Measurements from ENCODE around the gene RORC.

The RORC gene

DNA sequence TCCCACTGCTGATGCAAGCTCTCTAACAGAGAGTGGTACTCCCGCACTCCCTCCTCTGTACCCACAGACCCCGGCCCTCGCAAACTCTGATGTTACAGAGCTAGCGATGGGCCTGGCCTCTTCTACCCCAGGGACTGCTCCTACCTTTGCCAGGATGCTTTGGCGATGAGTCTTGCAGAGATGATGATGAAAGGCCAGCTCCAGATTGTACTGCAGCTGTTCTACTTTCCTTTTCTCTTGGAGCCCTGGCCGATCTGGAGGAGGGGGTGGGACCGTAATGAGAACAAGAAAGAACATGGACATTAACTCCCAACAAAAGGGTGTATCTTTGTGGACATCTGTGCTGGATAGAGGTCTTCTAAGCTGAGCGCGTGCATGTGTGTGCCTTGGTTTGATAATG is 20.4 kb downstream of the RORC start:
- no peak overlapping the region for H3K27ac ChIP-seq
- no peak for DNase-seq (ENCODE audit: low spot score)
- no peak for TF ChIP-seq CTCF (conservative IDR thresholded peaks at IDR 0.05; ENCODE audit: low read depth)
- CTCF ChIA-PET: no interaction called here
- POLR2A ChIA-PET (ENCODE audit: low non-redundant PET): interaction anchor here (0.5 to 0.6 kb wide), 2 partner anchors 44 to 76 kb away, joined by 3 to 4 read pairs; no protein-coding TSS in a partner anchor

- ChIA-PET CTCF (no interaction called here), POLR2A (ENCODE audit: low non-redundant PET) (no interaction called here)
- TF ChIP-seq CTCF (conservative IDR thresholded peaks at IDR 0.05; ENCODE audit: low read depth): no peak
- no peak for DNase-seq (ENCODE audit: low spot score)
- no peak overlapping the region for H3K27ac ChIP-seq
Observed at GRCh38 chr1:151809985-151810556, 21.5 kb downstream of the RORC start.

DNA sequence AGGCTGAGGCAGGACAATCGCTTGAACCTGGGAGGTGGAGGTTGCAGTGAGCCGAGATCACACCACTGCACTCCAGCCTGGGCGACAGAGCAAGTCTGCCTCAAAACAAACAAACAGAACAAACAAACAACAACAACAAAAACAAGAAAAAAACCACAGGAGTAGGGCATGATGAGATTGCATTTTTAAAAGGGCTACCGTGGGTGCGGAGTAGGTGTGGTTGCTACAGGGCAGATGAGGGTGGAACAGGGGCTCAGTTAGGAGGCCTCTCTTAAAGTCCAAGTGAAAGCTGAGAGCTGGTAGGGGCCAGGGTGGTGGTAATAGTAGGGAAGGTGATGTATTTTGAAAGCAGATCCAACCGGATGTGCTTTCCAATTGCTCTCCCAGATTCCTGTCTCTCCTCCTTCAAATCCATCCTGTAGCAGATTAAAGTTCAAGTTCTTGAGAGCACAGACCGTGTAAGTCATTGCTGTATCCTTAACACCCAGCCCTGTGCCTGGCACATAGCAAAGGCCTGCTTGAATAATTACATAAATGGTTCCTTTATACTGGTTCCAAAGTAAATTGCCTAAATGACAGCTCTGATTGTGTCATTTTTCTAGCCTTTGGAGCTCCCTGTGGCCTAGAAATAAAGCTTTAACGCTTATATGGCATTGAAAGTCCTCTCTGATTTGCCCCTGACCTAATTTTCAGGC is 22.2 kb downstream of the RORC start:
- POLR2A ChIA-PET (ENCODE audit: low non-redundant PET): no interaction called here
- DNase-seq (ENCODE audit: low spot score): no peak

DNA sequence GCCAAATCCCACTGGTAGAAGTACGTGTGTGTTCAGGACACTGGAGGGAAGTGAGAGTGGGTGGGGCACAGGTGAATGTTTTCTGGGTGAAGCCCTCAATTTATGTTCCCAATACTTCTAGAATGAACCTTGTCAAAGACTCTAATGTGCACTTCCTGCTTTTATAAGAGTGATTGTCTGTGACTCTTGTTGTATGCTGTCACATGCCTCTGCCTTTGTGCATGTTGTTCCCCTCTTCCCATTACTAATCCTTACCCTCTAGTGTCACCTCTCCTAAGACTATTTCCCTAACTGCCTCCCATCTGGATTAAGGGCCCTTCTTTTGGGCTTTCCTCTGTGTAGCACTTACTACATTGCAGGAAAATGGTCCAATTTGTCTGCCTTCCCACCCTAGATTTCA is 23.8 kb downstream of the RORC start:
- no peak overlapping the region for H3K27ac ChIP-seq
- DNase-seq (ENCODE audit: low spot score): no peak
- POLR2A ChIA-PET (ENCODE audit: low non-redundant PET): no interaction called here
- CTCF ChIA-PET: no interaction called here
- TF ChIP-seq CTCF (conservative IDR thresholded peaks at IDR 0.05; ENCODE audit: low read depth): no peak

More for the DNA sequence above, 22.2 kb downstream of the RORC start:
- H3K27ac ChIP-seq: no peak overlapping the region
- CTCF ChIA-PET: no interaction called here
- no peak for TF ChIP-seq CTCF (conservative IDR thresholded peaks at IDR 0.05; ENCODE audit: low read depth)

DNA sequence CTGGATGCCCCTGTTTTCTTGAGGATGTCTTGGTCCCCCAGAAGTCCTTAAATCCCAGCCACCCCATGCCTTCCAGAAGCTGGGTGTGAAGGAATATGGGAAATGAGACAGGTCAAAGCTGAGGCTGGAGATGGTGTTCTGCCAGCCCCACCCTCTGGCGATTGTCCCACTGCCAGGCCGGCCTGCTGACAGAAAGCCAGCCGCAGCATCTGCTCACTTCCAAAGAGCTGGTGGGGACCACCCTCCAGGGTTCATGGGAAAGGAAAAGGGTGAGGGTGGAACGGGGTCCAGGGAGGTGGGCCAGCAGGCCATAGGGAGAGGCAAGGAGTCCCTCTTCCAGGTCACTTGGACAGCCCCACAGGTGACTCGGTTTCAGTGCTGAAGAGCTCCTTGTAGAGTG is 24.5 kb downstream of the RORC start:
- H3K27ac ChIP-seq: no peak overlapping the region
- POLR2A ChIA-PET (ENCODE audit: low non-redundant PET): no interaction called here
- no peak for DNase-seq (ENCODE audit: low spot score)
- CTCF ChIA-PET: interaction anchor here (1.2 kb wide), 1 partner anchor 9 kb away, joined by 3 read pairs; no protein-coding TSS in a partner anchor
- no peak for TF ChIP-seq CTCF (conservative IDR thresholded peaks at IDR 0.05; ENCODE audit: low read depth)

GRCh38 chr1:151806170-151806569 is 25.4 kb downstream of the RORC start:
- TF ChIP-seq CTCF (conservative IDR thresholded peaks at IDR 0.05; ENCODE audit: low read depth): no peak
- no peak for DNase-seq (ENCODE audit: low spot score)
- no peak overlapping the region for H3K27ac ChIP-seq
- POLR2A ChIA-PET (ENCODE audit: low non-redundant PET): no interaction called here
- CTCF ChIA-PET: interaction anchor here (0.6 kb wide), 1 partner anchor 379 kb away, joined by 4 read pairs; no protein-coding TSS in a partner anchor
